HG02938 (cell line): ENCODE measurements around the gene KCNN2.

Experiments used
- ATAC-seq: cut with Tn5 transposase; IDR thresholded peaks from one replicate; pipeline ENCODE4 v1.9.1; 2021; ENCODE audit warnings: mild to moderate bottlenecking, moderate library complexity; ENCODE audit not compliant: unreplicated experiment

Gene KCNN2

GRCh38 chr5:114477816-114478334, 116.0 kb downstream of the KCNN2 start:
- ATAC-seq, result no peak

- no peak for ATAC-seq
Measured at GRCh38 chr5:114500756-114501155, 138.9 kb downstream of the KCNN2 start.

GRCh38 chr5:114504560-114504959, 142.7 kb downstream of the KCNN2 start:
- no peak for ATAC-seq

- no peak for ATAC-seq
Measured at GRCh38 chr5:114524221-114524620, 162.4 kb downstream of the KCNN2 start.

- no peak for ATAC-seq
Measured at GRCh38 chr5:114544561-114544960, 182.7 kb downstream of the KCNN2 start.
